ENCODE data around the gene PRKCZ. TPM values are rescaled to one million over a fixed set of nuclear protein-coding genes. Genes with fewer than 3 reads are reported as not detected.

Gene PRKCZ
- total RNA-seq, 1 experiment from 2014 or later: 45.9 TPM

- no TSS peak for BruUV-seq (replicated peaks)
- no peaks in the 10 kb centered on the region for H3K4me1 Mint-ChIP-seq (ENCODE audit: low read depth, unreplicated experiment)
- no peak for TF ChIP-seq CTCF (IDR thresholded peaks at IDR 0.05; ENCODE audit: insufficient read depth in 1 of 2, low read depth in 1 of 2, low read length in 1 of 2, severe bottlenecking in 1 of 2, unreplicated experiment in 1 of 2)
- H3K9me3 Mint-ChIP-seq (ENCODE audit: unreplicated experiment): no peaks in the 10 kb centered on the region
- H3K27me3 ChIP-seq (replicated peaks; ENCODE audit: control insufficient read depth, insufficient read depth, low read length): no peaks in the 10 kb centered on the region
- no peak overlapping the region for H3K27ac Mint-ChIP-seq (ENCODE audit: unreplicated experiment)
- H3K27me3 Mint-ChIP-seq (ENCODE audit: insufficient read depth, unreplicated experiment): no peaks in the 10 kb centered on the region
- H3K9me3 ChIP-seq: no peaks in the 10 kb centered on the region
- no peaks in the 10 kb centered on the region for H3K4me1 ChIP-seq
- H3K4me3 Mint-ChIP-seq (ENCODE audit: unreplicated experiment): no peak overlapping the region
- H3K36me3 ChIP-seq (ENCODE audit: control insufficient read depth, insufficient read depth, low read length): no peaks in the 10 kb centered on the region
- ChIA-PET POLR2A (no interaction called here), CTCF (no interaction called here)
- no peak overlapping the region for H3K4me3 ChIP-seq (ENCODE audit: low read depth, low read length)
- H3K36me3 Mint-ChIP-seq (ENCODE audit: insufficient read depth, unreplicated experiment): no peaks in the 10 kb centered on the region
- intact Hi-C loops (cut with micrococcal nuclease; ENCODE audit: unreplicated experiment): no loop called here
- no peak for DNase-seq
Measured at GRCh38 chr1:2213576-2214505, 163.6 kb downstream of the PRKCZ start.

DNA sequence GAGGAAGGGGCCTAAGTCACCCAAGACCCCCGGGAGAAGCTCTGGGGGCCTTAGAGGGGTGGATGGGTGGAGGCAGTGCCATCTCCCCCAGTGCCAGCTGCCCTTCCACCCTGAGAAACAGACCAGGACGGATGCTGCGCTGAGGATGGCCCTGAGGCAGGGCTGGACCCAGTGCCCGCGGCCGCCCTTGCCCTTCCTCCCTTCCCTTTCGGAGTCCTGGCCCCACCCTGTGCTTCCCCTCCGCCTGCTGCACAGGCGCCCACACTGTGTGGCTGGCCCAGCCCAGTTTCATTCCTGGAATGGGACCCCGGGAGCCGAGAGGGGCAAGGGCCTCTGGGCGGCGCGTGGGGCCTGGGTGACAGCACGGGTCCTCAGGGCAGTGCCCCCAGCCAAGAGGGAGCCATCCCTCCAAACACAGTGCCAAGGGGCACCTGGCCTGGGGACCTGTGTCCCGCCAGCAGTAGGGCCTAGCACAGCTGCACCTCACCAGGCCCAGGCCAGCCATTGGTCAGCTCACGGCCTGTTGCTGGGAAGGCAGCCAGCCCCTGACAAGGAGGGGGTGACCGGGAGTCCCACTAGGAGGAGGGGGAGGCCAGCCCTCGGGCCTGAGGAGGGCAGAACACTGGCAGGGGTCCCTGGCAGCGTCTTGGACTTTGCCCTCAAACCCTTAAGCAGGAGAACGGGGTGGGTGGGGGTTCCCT is 164.5 kb downstream of the PRKCZ start:
- Histone ChIP-seq H3K4me1 (no peaks in the 10 kb centered on the region), H3K27me3 (replicated peaks; ENCODE audit: control insufficient read depth, insufficient read depth, low read length) (no peaks in the 10 kb centered on the region), H3K9me3 (no peaks in the 10 kb centered on the region), H3K4me3 (ENCODE audit: low read depth, low read length) (no peak overlapping the region), H3K36me3 (ENCODE audit: control insufficient read depth, insufficient read depth, low read length) (no peaks in the 10 kb centered on the region)
- Mint-ChIP-seq H3K4me1 (ENCODE audit: low read depth, unreplicated experiment) (no peaks in the 10 kb centered on the region), H3K27me3 (ENCODE audit: insufficient read depth, unreplicated experiment) (no peaks in the 10 kb centered on the region), H3K4me3 (ENCODE audit: unreplicated experiment) (no peak overlapping the region), H3K9me3 (ENCODE audit: unreplicated experiment) (no peaks in the 10 kb centered on the region), H3K36me3 (ENCODE audit: insufficient read depth, unreplicated experiment) (no peaks in the 10 kb centered on the region), H3K27ac (ENCODE audit: unreplicated experiment) (no peak overlapping the region)
- ChIA-PET POLR2A (no interaction called here), CTCF (no interaction called here)
- intact Hi-C loops (cut with micrococcal nuclease; ENCODE audit: unreplicated experiment): no loop called here
- no TSS peak for BruUV-seq (replicated peaks)
- DNase-seq: no peak
- no peak for TF ChIP-seq CTCF (IDR thresholded peaks at IDR 0.05; ENCODE audit: insufficient read depth in 1 of 2, low read depth in 1 of 2, low read length in 1 of 2, severe bottlenecking in 1 of 2, unreplicated experiment in 1 of 2)

- DNase-seq: no peak
- Histone ChIP-seq H3K27me3 (replicated peaks; ENCODE audit: control insufficient read depth, insufficient read depth, low read length) (no peaks in the 10 kb centered on the region), H3K4me3 (ENCODE audit: low read depth, low read length) (no peak overlapping the region), H3K36me3 (ENCODE audit: control insufficient read depth, insufficient read depth, low read length) (no peaks in the 10 kb centered on the region), H3K4me1 (no peaks in the 10 kb centered on the region), H3K9me3 (no peaks in the 10 kb centered on the region)
- Mint-ChIP-seq H3K4me1 (ENCODE audit: low read depth, unreplicated experiment) (no peaks in the 10 kb centered on the region), H3K36me3 (ENCODE audit: insufficient read depth, unreplicated experiment) (no peaks in the 10 kb centered on the region), H3K27me3 (ENCODE audit: insufficient read depth, unreplicated experiment) (no peaks in the 10 kb centered on the region), H3K27ac (ENCODE audit: unreplicated experiment) (no peak overlapping the region), H3K9me3 (ENCODE audit: unreplicated experiment) (no peaks in the 10 kb centered on the region), H3K4me3 (ENCODE audit: unreplicated experiment) (no peak overlapping the region)
- CTCF ChIA-PET: no interaction called here
- no peak for TF ChIP-seq CTCF (IDR thresholded peaks at IDR 0.05; ENCODE audit: insufficient read depth in 1 of 2, low read depth in 1 of 2, low read length in 1 of 2, severe bottlenecking in 1 of 2, unreplicated experiment in 1 of 2)
- no TSS peak for BruUV-seq (replicated peaks)
- intact Hi-C loops (cut with micrococcal nuclease; ENCODE audit: unreplicated experiment): no loop called here
- POLR2A ChIA-PET: no interaction called here
Measured at GRCh38 chr1:2215329-2215728, 165.1 kb downstream of the PRKCZ start.
